ENCODE measurements around the gene TMPRSS11D. TPM values are rescaled to one million over a fixed set of nuclear protein-coding genes. Genes with fewer than 3 reads are reported as not detected.
A peak's percentile ranks its signal among the peaks of the same experiment; 100 is the strongest.

Gene TMPRSS11D
- total RNA-seq, 2 experiments from 2014 or later, result not detected

DNA sequence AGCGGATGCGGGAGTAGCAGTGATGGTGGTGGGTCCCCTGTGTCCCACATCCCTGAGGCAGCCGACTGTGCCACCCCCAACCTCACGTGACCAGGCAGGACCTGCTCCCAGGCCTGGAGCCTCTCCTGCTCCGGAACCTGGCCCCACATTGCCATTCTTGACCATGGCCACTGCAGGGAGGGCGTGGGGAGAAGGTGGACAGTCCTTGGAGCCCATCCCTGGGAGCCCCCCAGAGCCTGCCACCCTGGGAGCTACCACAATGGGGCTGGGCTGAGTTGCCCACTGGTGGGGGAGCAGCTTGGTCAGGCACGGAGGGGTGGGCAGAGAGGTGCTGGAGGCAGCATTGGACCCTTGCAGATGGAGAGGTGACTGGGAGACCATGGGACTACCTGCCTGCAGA is 42.7 kb upstream of the TMPRSS11D start:
- Histone ChIP-seq H3K9me2 (ENCODE audit: insufficient read depth, low read length) (no peaks in the 10 kb centered on the region), H3K4me3 (ENCODE audit: low read depth, low read length, poor library complexity, severe bottlenecking) (no peak overlapping the region), H3K4me2 (ENCODE audit: low read length) (no peak overlapping the region), H3K27ac (ENCODE audit: low read depth, low read length, poor library complexity, severe bottlenecking) (no peak overlapping the region), H3K79me2 (ENCODE audit: insufficient read depth, low read depth, low read length) (no peaks in the 10 kb centered on the region), H3K4me1 (ENCODE audit: insufficient read depth, low read length, poor library complexity, severe bottlenecking) (no peaks in the 10 kb centered on the region), H2AFZ (ENCODE audit: low read length) (no peak overlapping the region), H3K9me3 (ENCODE audit: low read length) (no peaks in the 10 kb centered on the region), H3K36me3 (ENCODE audit: insufficient read depth, low read length) (no peaks in the 10 kb centered on the region), H4K20me1 (ENCODE audit: insufficient read depth, low read length) (no peaks in the 10 kb centered on the region)
- no peak for DNase-seq (ENCODE audit: low spot score)
- ChIA-PET CTCF (ENCODE audit: unreplicated experiment) (no interaction called here), POLR2A (interaction anchor here (2.0 kb wide), 1 partner anchor 11 kb away, joined by 5 read pairs; no protein-coding TSS in a partner anchor)
- no TSS peak for BruUV-seq (replicated peaks)
- intact Hi-C loops (cut with micrococcal nuclease; ENCODE audit: unreplicated experiment), result no loop called here
- TF ChIP-seq, protein P1, sequence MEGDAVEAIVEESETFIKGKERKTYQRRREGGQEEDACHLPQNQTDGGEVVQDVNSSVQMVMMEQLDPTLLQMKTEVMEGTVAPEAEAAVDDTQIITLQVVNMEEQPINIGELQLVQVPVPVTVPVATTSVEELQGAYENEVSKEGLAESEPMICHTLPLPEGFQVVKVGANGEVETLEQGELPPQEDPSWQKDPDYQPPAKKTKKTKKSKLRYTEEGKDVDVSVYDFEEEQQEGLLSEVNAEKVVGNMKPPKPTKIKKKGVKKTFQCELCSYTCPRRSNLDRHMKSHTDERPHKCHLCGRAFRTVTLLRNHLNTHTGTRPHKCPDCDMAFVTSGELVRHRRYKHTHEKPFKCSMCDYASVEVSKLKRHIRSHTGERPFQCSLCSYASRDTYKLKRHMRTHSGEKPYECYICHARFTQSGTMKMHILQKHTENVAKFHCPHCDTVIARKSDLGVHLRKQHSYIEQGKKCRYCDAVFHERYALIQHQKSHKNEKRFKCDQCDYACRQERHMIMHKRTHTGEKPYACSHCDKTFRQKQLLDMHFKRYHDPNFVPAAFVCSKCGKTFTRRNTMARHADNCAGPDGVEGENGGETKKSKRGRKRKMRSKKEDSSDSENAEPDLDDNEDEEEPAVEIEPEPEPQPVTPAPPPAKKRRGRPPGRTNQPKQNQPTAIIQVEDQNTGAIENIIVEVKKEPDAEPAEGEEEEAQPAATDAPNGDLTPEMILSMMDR (conservative IDR thresholded peaks at IDR 0.05; ENCODE audit: low read length), result no peak
- no peak for TF ChIP-seq EZH2phosphoT487 (IDR thresholded peaks at IDR 0.05; ENCODE audit: borderline replicate concordance, low read depth, low read length)

DNA sequence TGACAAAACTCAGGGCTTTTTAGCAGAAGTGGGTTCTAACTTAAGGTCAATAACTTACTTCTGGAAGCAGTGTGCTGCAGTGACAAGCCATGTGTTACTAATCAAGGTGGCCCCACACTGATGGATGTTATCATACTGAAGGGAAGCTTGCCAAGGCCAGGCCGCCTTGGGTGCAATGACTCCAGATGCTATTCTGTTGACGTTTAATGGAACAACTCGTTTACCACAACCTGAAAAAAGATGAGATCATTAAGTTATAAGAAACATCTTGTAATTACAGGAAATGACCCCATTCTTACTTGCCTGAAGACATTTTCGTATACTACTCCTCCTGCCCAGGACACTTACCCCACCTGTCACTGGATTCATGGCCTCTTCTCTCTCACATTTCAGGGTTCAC is 38.9 kb upstream of the TMPRSS11D start:
- Histone ChIP-seq H4K20me1 (ENCODE audit: insufficient read depth, low read length) (no peaks in the 10 kb centered on the region), H3K27ac (ENCODE audit: low read depth, low read length, poor library complexity, severe bottlenecking) (no peak overlapping the region), H3K4me2 (ENCODE audit: low read length) (no peak overlapping the region), H3K4me3 (ENCODE audit: low read depth, low read length, poor library complexity, severe bottlenecking) (no peak overlapping the region), H3K36me3 (ENCODE audit: insufficient read depth, low read length) (no peaks in the 10 kb centered on the region), H2AFZ (ENCODE audit: low read length) (no peak overlapping the region), H3K79me2 (ENCODE audit: insufficient read depth, low read depth, low read length) (no peaks in the 10 kb centered on the region), H3K9me3 (ENCODE audit: low read length) (no peaks in the 10 kb centered on the region), H3K4me1 (ENCODE audit: insufficient read depth, low read length, poor library complexity, severe bottlenecking) (no peaks in the 10 kb centered on the region), H3K9me2 (ENCODE audit: insufficient read depth, low read length) (no peaks in the 10 kb centered on the region)
- intact Hi-C loops (cut with micrococcal nuclease; ENCODE audit: unreplicated experiment), result no loop called here
- ChIA-PET POLR2A (no interaction called here), CTCF (ENCODE audit: unreplicated experiment) (no interaction called here)
- BruUV-seq (replicated peaks), result no TSS peak
- TF ChIP-seq, protein P1 (conservative IDR thresholded peaks at IDR 0.05; ENCODE audit: low read length), result no peak
- no peak for TF ChIP-seq EZH2phosphoT487 (IDR thresholded peaks at IDR 0.05; ENCODE audit: borderline replicate concordance, low read depth, low read length)
- no peak for DNase-seq (ENCODE audit: low spot score)

DNA sequence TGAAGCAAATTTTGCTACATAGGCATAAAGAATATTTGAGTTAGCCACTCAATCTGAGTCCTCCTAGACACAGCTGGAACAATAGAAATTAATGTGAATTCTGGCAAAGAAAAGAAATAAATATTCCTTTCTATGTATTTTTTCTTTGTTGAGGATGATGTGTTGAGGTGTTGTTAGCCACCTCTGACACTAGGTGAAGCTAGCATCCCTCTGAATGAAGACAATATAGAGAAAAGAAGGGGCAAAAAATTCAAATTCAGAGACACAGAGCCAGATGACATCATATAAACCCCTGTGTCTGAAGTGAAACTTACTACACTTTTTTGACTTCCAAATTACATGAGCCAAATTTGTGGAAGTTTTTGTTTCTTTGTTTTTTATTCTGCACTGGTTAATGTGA is 34.6 kb upstream of the TMPRSS11D start:
- POLR2A ChIA-PET, result no interaction called here
- Histone ChIP-seq H3K4me3 (ENCODE audit: low read depth, low read length, poor library complexity, severe bottlenecking) (no peak overlapping the region), H3K4me1 (ENCODE audit: insufficient read depth, low read length, poor library complexity, severe bottlenecking) (no peaks in the 10 kb centered on the region), H2AFZ (ENCODE audit: low read length) (no peak overlapping the region), H3K27ac (ENCODE audit: low read depth, low read length, poor library complexity, severe bottlenecking) (no peak overlapping the region), H3K79me2 (ENCODE audit: insufficient read depth, low read depth, low read length) (no peaks in the 10 kb centered on the region), H3K9me2 (ENCODE audit: insufficient read depth, low read length) (no peaks in the 10 kb centered on the region), H3K9me3 (ENCODE audit: low read length) (no peaks in the 10 kb centered on the region), H3K4me2 (ENCODE audit: low read length) (no peak overlapping the region), H3K36me3 (ENCODE audit: insufficient read depth, low read length) (no peaks in the 10 kb centered on the region), H4K20me1 (ENCODE audit: insufficient read depth, low read length) (no peaks in the 10 kb centered on the region)
- CTCF ChIA-PET (ENCODE audit: unreplicated experiment), result no interaction called here
- peak; percentile 4 for DNase-seq (ENCODE audit: low spot score)
- no TSS peak for BruUV-seq (replicated peaks)
- TF ChIP-seq EZH2phosphoT487 (IDR thresholded peaks at IDR 0.05; ENCODE audit: borderline replicate concordance, low read depth, low read length), result no peak
- TF ChIP-seq, protein P1 (conservative IDR thresholded peaks at IDR 0.05; ENCODE audit: low read length), result peak; percentile 58
- intact Hi-C loops (cut with micrococcal nuclease; ENCODE audit: unreplicated experiment), result no loop called here
